Activated CD4-positive, alpha-beta T cell treated with anti-CD3 and anti-CD28 coated beads, Interleukin-2, Interleukin-6, amounts not matched to agents 100 ng/mL and 50 ng/mL, durations not matched to agents 16 hours and 8 hours (primary cell): ENCODE results near the gene CYP19A1.
"Not testable (repeated sequence)": the region's sequence is repeated elsewhere in the genome, so short reads cannot be mapped to it uniquely, and the experiment has no call there.

Source experiments
- DNase-seq: peaks from one replicate; pipeline ENCODE4 v3.0.0-alpha.2; 2020

CYP19A1 gene

DNA sequence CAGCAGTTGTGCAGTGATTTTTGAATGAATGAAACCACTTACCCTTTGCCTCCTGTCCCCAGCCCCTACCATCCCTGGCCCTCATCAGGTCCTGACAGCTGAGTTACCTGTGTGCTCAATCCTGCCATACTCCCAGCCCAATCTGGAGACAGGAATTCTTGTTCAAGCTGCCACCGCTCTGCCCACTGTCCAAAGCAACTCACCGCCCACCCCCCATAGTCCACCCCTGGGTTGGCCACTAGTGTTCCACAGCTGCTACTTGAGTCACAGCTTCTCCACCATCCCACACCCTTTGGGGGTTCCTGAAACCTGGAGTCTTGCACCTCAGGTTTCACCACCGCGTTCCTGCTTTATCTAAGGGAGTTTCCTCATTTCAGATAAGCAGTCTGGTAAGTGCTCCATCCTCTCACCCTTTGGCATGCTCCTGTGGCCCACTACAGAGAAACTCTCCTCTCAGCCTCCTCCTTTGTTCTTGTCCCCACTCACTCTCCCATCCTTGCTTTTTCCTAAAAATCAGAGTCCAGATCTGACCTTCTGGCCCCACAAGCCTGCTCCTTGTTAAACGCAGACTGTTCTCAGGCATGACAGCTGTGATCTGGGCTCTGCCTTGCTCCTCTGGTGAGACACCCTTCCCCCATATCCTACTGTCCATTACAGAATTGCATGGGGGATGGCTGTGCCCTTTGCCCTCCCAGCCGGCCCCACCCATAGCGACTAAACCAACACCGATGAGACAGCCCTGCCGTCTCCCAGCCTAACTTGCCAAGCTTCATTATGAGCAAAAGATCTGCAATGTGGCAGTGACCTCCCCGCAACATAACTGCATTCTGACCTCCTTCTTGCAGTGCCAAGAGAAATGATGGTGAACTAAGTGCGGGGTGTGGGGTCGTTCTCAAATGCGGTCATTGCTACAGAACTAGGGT is 50.0 kb downstream of the CYP19A1 start:
- DNase-seq, result no peak

GRCh38 chr15:51286816-51287215 is 51.6 kb downstream of the CYP19A1 start:
- DNase-seq, result no peak

- no peak for DNase-seq
These were observed 53.0 kb downstream of the CYP19A1 start for GRCh38 chr15:51285399-51285798.

- DNase-seq, result no peak
These were observed 53.5 kb downstream of the CYP19A1 start for GRCh38 chr15:51284871-51285270.

DNA sequence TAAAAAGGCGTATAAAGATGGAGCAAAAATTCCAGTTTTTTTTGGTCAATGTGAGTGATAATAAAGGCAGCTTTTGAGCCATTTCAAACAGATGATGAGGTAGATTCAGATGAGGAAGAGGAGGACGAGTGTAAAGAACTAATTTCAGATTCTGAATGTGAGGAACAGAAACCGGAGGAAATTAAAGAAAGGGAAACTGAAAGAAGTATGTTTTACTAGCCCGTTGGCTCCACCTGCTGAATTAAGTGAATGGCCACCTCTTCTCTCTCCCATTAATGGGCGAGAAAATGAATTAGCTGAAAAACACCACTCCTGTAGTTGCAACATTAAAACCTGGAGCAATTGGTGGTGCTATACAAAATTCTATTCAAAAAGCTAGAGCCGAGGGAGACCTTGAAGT is 55.4 kb downstream of the CYP19A1 start:
- DNase-seq, result peak; percentile 5

GRCh38 chr15:51282241-51282640 is 56.2 kb downstream of the CYP19A1 start:
- not testable (repeated sequence) for DNase-seq

- DNase-seq, result peak; percentile 34
These were observed 56.9 kb downstream of the CYP19A1 start for GRCh38 chr15:51281368-51281967.

DNA sequence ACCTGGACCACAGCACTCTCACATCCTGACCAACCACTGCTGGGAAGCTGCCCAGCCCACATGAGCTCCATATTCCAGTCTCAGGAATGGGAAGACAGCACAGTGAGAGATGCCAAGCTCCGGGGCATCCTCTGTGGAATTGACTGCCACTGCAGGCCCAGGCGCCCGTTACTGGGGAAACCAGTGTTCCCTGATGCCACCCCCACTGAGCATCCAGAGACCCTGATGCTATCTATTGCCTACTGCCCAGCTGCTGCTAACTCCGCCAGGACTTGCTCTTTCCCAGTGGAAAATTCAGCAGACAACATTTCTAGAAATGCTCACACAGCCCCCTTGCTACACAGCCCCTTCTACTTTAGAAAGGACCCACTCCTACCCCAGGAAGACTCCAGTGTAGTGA is 57.6 kb downstream of the CYP19A1 start:
- no peak for DNase-seq

GRCh38 chr15:51279391-51279790 is 59.0 kb downstream of the CYP19A1 start:
- DNase-seq, result no peak

DNA sequence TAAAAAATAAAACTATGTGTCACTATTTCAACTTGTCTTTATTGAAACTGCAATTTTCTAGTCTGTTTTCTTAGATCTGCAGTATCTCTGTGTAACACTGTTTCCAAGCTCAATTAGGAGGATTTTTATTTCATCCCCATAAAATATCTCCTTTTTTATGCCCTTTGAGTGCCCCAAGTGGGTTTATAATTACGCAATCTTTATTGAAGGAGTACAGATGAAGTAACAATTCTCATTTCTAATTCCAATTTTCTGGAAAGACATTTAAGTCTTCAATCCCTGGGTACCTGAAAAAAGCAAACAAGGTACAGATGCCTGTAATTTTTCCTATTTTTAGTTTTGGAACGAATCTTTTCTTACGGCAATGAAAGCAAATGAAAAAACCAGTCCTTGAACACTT is 61.3 kb downstream of the CYP19A1 start:
- DNase-seq, result no peak

GRCh38 chr15:51274956-51275355 is 63.4 kb downstream of the CYP19A1 start:
- DNase-seq, result no peak

DNA sequence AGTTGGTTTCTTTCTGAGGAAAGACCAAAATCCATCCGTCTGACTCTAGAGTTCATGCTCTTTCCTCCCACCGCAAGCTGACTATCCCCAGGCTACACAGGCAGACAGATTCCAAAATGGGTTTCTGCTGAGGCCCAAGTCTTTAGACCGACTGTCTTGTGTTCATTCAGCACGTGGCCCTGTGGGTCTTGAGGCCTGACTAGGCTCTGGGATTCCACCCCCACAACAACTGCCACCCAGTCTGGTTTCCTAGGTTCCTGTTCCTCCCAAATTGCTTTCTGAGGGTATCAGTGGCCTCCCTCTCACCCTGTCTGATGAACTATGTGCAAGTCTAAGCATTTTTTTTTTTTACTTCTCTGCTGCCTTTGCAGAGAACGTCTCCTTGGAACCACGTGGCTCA is 67.7 kb downstream of the CYP19A1 start:
- DNase-seq, result no peak

- no peak for DNase-seq
These were observed 68.9 kb downstream of the CYP19A1 start for GRCh38 chr15:51269496-51269895.

DNA sequence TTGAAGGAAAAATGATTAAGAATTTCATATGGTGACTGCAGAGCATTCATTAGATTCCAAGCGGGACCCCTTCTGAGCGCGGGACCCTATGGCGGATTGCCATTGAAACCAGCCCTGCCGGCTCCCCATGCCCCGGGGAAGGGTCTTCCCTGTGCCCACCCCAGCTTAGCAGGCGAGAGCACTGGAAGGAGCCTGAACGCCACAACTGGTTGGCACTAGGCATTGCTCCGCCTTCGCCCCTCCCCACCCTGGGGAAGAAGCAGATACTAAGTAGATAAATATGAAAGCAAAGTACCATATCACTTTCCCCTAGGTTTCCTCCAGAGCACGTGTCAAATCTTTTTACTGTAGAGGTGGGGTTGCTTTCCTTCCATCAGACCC is 70.7 kb downstream of the CYP19A1 start:
- DNase-seq, result no peak

- no peak for DNase-seq
These were observed 71.2 kb downstream of the CYP19A1 start for GRCh38 chr15:51267051-51267702.

GRCh38 chr15:51266656-51267050 is 71.7 kb downstream of the CYP19A1 start:
- DNase-seq, result no peak

- no peak for DNase-seq
These were observed 73.3 kb downstream of the CYP19A1 start for GRCh38 chr15:51265037-51265555.

GRCh38 chr15:51263726-51264125 is 74.7 kb downstream of the CYP19A1 start:
- no peak for DNase-seq

DNA sequence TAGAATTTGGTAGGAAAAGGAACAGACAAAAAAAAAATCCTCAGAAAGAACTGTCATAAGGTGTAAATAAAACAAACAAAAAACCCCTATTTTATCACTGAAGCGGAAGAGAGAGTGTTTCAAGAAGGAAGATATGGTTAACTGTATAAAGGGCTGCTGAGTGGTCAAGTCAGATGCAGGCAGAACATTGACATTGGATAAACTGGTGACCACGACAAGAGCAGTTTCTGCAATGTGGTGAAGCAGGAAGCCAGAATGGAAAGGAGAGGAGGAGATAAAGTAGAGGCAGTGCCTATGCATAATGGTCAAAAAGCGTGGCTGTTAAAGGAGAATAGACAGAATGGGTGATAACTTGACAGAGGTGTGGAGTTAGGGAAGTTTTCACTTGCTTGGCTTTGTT is 75.3 kb downstream of the CYP19A1 start:
- no peak for DNase-seq

- DNase-seq, result no peak
These were observed 75.9 kb downstream of the CYP19A1 start for GRCh38 chr15:51262463-51262862.

DNA sequence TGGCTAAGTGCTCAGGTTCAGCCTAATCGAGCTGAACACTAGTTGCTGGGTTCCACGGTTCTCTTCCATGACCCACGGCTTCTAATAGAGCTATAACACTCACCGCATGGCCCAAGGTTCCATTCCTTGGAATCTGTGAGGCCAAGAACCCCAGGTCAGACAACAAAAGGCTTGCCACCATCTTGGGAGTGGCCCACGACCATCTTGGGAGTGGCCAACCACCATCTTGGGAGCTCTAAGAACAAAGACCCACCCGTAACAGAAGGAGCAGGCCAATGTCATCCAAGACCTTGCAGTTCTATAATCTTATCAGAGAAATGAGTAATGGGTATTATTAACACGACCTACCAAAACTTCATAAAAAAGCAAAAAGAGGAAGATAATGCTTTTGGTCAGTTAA is 77.3 kb downstream of the CYP19A1 start:
- DNase-seq, result not testable (repeated sequence)

DNA sequence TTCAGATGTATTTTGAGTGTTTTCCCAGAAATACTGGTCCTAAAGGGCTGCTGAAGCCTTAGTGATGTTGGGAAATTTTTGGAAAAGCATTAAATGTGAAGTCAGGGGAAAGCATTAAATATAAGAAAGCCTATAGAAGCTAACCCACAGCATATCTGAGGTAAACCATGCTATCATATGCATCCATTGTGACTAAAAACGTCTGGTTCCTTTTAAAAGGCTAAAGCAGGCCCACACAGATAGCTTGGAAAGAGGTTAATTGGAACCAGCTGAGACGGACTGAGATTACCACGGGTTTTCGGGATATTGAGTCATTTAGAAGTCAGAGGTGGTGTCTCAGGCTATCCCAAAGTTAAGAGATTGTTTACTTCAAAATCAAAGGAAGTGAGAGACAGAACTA is 78.2 kb downstream of the CYP19A1 start:
- no peak for DNase-seq

GRCh38 chr15:51255533-51255932 is 82.9 kb downstream of the CYP19A1 start:
- DNase-seq, result no peak

DNA sequence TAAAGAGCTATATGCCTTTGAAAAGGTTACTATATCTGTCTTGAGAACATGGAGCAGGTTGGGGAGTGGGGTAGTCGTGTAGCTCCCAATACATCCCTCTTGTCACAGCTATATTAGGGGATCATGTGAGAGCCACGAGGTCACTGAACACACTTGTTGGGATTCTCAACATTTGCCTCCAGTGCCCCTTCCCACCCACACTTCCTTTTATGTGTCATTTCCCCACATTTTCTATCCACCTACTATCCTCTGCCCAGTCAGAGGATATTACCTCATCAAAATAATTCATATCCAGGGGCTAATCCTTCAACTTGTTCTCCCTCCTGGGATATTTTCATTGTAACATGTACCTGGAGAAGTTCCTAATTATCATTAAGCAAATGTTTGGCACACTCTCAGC is 85.0 kb downstream of the CYP19A1 start:
- DNase-seq, result no peak
